Hematopoietic multipotent progenitor cell treated with erythropoietin and hydrocortisone succinate and interleukin-3 and kit ligand, for 8 days (in vitro differentiated cells): Measurements from ENCODE around the gene TOMM70.

Source experiments
- DNase-seq: peaks from one replicate; pipeline ENCODE4 v3.0.0-alpha.2; 2015

TOMM70 gene

GRCh38 chr3:100411091-100411982, 10.4 kb upstream of the TOMM70 start:
- DNase-seq = no peak

- no peak for DNase-seq
Observed at GRCh38 chr3:100407977-100408532, 7.2 kb upstream of the TOMM70 start.

GRCh38 chr3:100407164-100407563, 6.3 kb upstream of the TOMM70 start:
- no peak for DNase-seq

GRCh38 chr3:100404250-100404548, 3.3 kb upstream of the TOMM70 start:
- no peak for DNase-seq

- peak; percentile 30 for DNase-seq
Observed at GRCh38 chr3:100403362-100404249, 2.7 kb upstream of the TOMM70 start.

- no peak for DNase-seq
Observed at GRCh38 chr3:100402891-100403290, 2.0 kb upstream of the TOMM70 start.

GRCh38 chr3:100402256-100402655, 1.4 kb upstream of the TOMM70 start:
- DNase-seq = peak; percentile 41

- DNase-seq = no peak
Observed at GRCh38 chr3:100401674-100402041, 769 bp upstream of the TOMM70 start.

- peak; percentile 41 for DNase-seq
Observed at GRCh38 chr3:100400419-100400779, 490 bp downstream of the TOMM70 start.

GRCh38 chr3:100399341-100400071, 1.4 kb downstream of the TOMM70 start:
- no peak for DNase-seq

- DNase-seq = no peak
Observed at GRCh38 chr3:100396967-100397366, 3.9 kb downstream of the TOMM70 start.

- DNase-seq = no peak
Observed at GRCh38 chr3:100395679-100396431, 5.0 kb downstream of the TOMM70 start.

- no peak for DNase-seq
Observed at GRCh38 chr3:100389025-100389424, 11.9 kb downstream of the TOMM70 start.

GRCh38 chr3:100386437-100387074, 14.3 kb downstream of the TOMM70 start:
- DNase-seq = no peak

- no peak for DNase-seq
Observed at GRCh38 chr3:100384733-100385525, 16.0 kb downstream of the TOMM70 start.

GRCh38 chr3:100376301-100376700, 24.6 kb downstream of the TOMM70 start:
- DNase-seq = no peak

- DNase-seq = no peak
Observed at GRCh38 chr3:100374521-100374920, 26.4 kb downstream of the TOMM70 start.

- no peak for DNase-seq
Observed at GRCh38 chr3:100370756-100371155, 30.1 kb downstream of the TOMM70 start.

GRCh38 chr3:100368441-100368840, 32.4 kb downstream of the TOMM70 start:
- no peak for DNase-seq

GRCh38 chr3:100366424-100366823, 34.5 kb downstream of the TOMM70 start:
- no peak for DNase-seq

GRCh38 chr3:100364421-100364820, 36.5 kb downstream of the TOMM70 start:
- no peak for DNase-seq
